ENCODE data around the gene CAPN10.

- no peak for TF ChIP-seq NFATC4 (CRISPR knock-in tag; IDR thresholded peaks at IDR 0.05)
- TF ChIP-seq CTCF (IDR thresholded peaks at IDR 0.05): no peak
- TF ChIP-seq USF2 (CRISPR knock-in tag; IDR thresholded peaks at IDR 0.05): no peak
- no peak for TF ChIP-seq ATF1 (CRISPR knock-in tag; IDR thresholded peaks at IDR 0.05)
- TF ChIP-seq KAT7 (CRISPR knock-in tag; IDR thresholded peaks at IDR 0.05; ENCODE audit: borderline replicate concordance): no peak
Measured at GRCh38 chr2:240538031-240538780, 48.3 kb upstream of the CAPN10 start.
